HG03558 (cell line): ENCODE measurements around the gene BCAS3.

Experiments
- ATAC-seq: cut with Tn5 transposase; IDR thresholded peaks from one replicate; pipeline ENCODE4 v1.9.1; 2021; ENCODE audit warnings: moderate number of reproducible peaks; ENCODE audit not compliant: unreplicated experiment; ENCODE audit errors: extremely low read depth

BCAS3 gene

DNA sequence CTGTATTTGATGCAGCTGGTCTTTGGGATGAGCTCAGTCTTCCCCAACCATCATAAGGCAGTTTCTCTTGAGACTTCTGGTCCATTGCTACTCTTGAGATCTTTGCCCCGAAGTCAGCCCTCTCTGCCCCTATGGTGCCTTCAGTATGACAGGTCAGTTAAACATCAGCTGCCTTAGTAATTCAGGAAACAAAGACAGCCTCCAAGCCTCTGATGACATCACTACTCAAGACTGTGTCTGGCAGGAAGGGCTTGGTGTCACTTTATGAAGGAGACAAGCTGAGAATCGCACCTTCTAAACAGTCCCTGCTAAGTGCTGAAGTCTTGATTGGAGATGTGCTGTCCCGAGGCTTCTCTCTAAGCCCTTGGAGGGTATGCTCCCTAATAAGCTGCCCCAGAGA lies 617.1 kb downstream of the BCAS3 start:
- ATAC-seq: no peak

DNA sequence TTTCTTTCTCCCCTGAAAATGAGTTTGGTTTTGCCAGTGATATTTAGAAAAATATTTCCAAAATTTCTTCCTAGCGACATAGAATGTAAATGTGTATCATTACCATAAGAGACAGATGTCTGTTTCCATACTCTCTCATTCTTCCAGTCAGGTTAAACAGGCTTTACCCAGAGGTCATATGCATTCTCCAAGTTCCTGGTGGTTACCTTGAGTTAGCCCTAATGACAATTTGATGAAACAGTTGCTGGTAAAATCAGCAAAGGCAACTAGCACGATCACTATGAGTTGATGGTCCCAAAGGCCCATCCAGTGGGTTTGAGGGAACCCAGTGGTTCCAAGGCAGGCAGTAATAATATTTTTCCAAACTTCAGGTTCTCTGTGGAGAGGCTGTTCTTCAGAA lies 618.4 kb downstream of the BCAS3 start:
- ATAC-seq: no peak

DNA sequence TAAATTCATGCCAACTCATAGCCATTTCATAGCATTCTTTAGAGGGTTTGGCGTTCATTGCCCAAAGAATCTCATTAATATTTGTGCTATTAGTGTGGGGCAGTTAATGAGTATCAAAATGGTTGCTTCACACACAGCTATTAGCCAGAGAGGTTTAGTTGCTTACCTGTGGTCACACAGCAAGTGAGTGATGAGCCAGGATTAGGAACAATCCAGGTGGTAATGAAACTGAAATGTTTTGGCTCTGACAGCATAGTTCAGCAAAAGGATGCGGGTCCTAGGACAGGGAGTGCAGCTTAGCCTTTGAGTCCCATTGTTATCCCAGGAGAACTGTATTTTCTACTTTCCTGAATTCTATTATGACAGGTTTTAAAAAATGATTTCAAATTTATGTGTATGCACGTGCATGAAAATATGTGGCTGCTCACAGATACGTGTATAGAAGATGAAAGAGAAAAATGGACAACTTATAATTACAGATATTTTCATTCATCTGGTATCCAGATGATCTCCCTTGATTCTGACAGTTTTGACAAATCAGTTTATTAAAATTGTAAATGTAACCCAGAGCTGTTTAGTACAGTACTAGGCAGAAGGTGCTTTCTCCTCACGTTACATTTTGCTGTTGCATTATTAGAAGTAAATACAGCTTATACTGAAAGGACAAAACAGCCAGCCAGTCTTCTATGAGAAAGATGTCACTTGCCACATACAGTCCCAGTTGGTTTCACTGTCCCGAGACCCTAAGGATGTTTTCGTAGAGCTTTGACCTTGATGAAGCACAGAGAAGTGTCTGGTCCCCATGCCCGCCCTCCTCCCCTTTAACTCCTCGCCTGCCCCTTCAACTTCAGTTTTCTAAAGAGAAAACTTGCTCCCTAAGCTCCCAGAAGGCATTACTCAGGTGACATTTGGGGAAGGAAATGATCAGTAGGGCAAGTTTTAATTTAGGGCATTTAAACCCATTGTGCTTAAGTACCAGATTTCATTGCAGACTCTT lies 622.2 kb downstream of the BCAS3 start:
- no peak for ATAC-seq

DNA sequence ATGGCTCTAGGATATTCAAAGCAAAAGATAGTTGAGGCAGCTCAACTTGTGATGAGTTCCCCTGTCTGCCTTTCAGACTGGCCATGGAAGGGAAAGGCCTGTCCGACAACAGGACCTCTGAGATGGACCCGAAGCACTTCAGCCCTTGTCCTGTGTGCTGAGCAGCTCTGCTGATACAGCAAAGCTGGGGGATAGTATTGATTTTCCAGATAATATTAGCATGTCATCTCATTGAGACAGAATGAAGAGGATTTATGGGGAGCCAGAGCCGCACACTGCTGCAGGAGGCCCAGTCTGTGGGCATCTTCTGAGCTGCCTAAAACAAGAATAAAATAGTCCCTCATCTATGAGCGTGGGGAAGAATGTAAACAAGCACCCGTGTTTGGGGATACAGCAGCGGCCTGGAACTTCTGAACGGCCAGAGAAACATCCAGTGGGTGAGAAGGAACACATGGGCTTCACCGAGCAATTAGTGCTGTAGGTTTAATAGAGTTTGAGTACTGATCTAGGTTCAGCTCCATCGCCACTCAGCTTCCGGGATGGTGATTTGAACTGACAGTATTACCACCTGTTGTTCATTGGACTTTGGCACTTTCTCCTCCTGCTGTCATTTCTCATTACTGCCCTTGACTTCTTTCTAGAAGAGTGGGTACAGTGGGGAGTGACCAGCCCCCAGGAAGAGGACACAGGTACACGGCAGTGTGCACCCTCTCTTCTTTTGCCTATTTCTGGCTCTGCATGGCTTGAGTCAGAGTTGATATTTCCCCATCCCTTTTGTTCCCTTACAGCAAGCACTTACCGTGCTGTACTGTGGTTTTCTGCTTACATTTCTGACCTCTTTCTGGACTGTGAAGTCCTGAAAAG lies 625.5 kb downstream of the BCAS3 start:
- ATAC-seq: no peak

DNA sequence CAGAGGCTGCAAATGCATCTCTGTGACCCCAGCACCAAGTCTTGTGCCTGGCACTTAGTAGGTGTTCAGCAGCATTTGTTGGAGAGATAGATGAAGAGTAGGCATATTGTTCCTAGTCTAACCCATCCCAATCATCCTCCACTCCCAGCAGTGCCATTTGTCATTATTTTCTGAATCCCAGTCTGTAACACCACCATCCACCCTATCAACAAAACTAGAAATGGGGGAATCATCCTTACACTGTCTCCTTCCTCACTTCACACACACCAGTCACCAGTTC lies 626.1 kb downstream of the BCAS3 start:
- ATAC-seq: no peak

DNA sequence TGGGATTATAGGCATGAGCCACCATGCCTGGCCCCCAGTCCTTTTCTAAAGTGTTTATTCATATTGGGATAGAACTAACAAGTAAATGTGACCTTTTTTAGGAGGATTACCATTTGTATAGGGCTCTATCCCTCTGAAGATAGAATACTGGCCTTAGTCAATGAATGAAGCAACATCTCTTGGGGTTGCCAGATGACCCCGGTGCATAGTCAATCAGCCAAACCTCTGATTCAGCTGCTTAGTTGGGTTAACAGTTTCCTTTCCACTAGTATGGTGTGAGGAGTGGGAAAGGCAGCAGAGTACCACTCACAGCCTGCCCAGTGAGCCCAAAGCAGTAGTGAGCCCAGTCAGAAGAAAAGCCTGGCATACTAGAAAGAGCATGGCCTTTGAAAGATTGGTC lies 627.4 kb downstream of the BCAS3 start:
- no peak for ATAC-seq

DNA sequence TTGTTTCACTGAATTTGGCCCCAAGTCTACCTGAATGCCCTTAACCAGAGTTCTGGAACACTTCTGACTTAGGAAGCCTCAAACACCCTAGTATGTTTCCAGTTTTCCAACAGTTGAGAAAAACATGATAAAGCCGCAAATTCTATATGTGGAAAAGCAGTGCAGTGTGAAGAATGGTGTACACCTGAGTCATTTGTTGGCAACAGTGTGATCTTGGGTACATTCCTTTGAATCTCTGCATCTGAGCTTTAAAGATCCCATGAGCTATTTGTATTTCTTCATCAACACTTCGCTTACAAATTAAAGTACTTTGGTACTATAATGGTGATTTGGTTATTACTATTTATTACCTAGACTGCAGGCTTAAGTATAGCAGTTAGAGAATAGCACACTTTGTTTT lies 628.4 kb downstream of the BCAS3 start:
- ATAC-seq: no peak

DNA sequence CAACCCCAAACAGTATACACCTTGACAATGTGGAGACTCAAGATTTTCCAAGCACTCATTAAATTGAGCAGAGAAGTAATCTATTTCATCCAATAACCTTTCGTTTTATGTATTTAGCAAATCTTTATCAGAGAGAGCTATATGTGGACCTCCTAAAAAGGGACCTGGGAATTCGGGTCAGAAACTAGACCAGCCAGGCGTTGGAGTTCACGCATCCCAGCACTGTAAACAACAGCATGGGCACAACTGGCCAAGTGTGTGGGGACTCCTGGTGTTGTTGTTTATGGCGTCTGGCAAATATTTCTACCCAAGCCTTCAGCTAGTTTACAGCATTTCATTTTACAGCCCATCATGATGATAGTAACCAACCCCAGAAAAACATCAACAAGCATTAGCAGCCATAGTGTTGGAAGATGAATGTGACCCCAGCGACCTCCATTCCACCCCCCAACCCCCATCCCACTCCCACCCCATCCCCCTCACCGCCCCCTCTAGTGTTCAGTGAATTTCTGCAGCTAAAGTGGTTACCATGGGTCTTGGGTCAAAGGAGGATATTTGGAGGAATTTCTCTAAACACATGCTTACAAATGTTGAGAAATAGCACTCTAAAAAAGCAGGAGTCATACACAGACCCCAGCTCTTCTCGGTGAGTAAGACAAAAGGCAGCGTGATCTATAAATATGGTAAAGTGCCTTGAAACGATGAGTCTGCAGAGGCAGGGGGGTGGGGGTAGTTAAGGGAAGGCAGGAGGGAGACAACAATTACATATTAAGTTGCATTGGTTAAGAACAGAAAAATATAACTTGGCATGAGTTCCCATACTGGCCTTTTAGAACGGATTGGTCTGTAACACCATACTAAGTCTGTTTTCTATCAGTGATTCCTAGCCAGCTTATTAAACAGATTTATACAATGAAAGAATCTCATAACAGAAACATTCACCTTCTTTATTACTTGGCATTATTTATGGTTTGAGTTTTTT lies 630.5 kb downstream of the BCAS3 start:
- no peak for ATAC-seq

DNA sequence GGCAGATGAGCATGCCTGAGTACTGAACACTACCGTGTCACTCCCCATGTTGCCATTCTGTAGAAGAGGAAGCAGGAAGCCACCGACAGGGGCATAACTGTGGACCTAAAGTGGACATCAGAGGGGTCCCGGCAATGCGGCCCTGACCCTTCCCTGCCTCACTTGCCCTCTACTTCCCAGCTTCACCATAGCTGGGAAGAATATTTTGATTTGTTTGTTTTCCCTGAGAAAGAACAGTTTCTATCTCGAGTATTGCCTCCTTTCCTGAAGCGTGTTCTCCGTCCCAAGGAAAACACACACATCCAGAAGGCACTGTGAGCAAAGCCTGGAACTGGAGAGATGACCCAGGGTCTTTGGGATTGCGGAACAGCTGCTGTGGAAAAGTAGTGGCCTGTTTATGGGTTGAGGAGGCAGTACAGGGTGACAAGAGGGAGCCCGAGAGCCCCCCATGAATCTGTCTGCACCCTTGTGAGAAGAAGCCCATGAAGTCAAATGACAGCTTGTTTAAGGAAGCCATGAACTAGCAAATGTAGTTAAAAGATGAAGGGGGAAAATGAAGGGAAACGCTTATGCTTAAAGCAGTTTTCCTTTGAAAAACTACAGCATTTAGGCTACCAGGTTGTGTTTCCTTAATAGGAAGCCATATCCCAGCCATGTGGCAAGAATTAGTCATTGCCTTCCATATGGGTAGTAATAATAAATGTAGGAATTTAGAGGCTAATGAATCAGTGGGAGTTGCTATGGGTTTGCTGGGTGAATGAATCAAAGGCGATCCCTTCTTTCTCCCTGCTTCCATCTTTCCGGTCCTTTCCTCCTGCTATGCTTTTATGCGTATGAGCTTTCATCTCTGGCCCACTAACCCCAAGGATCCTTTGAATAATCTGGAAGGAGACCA lies 632.0 kb downstream of the BCAS3 start:
- no peak for ATAC-seq

DNA sequence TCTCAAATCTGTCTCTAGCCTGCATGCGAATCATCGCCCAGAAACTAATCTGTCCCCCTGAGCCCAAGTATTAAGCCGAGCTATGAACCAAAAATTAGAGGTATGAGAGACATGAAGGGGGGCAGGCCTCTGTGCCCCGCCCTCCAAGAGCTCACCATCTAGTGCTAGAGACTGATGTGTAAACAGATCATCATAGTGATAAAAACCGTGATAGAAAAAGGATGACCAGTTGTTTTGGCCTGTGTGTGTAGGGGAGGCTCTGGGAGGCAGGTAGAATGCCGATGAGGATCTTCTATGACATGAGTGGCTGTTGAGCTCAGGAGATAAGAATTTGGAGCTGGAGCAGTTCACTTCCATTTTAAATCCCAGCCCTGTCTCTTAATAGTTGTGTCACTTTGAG lies 632.9 kb downstream of the BCAS3 start:
- no peak for ATAC-seq

DNA sequence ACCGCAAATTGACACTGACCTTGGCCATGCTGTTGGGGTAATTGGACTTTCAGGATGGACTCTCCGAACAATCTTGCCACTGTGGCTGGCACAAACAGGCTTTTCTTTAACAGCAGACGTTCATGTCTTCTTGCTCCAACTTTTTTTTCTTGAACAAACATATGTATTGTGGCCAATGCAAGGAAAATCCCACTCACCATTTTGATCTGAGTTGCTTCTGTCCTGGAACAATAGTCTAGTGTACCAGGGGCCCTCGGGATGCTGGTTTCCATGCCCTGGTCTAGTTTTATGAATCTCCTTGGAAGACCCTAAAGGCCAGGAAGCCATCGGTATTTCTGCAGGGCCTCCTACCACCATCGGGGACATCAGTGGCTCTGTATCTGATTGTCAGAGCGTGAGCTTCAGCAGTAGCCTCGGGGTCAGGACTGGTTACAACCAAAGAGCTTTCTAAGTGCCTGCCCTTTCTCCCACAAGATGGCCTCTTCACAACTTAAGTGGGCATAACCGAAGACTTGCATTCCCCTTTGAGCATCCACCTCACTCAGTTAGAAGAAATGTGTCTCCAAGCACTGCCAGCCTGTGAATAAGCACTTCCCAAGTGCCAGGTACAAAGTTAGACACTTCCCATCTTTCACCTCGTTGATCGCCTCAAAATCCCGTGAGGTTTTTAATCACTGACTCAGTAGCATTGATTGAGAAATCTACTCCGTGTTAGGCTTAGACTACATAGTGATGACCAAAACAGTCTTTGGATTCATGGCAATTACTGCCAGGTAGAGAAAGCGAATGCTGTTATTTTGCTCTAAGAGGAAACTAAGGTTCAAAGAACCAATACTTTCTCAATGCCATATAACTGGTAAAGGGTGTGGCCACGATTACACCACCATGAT lies 635.0 kb downstream of the BCAS3 start:
- no peak for ATAC-seq

DNA sequence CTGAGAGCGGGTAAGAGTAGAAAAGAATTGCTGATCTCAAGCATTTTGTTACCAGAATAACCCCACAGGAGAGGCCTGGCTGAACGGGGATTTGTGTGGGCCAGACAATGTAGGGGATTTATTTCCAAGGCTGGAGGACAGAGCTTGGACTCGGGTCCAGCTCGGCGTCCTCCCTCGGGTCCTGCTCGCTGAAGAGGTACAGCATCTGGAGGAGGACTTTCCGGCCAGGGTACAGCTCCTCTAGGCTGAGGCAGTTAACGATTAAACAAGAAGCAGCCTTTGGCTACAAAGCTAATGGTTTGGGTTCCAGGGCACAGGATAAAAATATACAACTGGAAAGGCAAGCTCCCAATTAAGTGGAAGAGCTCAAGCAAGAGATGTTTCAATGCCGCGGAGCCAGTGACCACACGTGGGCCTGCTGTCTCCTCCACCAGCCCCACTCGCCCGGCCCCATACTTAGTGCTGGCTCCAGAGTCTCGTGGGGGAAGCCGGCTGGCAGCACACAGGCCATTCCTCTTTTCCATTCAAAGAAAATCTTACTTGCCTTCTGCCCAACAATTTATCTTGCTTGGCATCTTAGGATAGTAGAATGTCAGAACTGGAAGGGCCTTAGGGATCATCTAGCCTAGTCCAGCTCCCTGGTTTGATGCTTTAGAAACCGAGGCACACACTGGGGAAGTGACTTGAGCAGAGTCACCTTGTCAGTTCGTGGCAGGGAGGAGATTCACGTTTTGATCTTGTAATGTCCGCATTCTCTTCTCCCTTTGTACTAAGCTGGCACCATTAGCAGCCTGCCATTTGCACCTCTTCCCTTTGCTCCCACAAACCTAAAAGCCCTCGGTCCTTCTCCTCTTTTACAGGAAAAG lies 636.0 kb downstream of the BCAS3 start:
- ATAC-seq: no peak

DNA sequence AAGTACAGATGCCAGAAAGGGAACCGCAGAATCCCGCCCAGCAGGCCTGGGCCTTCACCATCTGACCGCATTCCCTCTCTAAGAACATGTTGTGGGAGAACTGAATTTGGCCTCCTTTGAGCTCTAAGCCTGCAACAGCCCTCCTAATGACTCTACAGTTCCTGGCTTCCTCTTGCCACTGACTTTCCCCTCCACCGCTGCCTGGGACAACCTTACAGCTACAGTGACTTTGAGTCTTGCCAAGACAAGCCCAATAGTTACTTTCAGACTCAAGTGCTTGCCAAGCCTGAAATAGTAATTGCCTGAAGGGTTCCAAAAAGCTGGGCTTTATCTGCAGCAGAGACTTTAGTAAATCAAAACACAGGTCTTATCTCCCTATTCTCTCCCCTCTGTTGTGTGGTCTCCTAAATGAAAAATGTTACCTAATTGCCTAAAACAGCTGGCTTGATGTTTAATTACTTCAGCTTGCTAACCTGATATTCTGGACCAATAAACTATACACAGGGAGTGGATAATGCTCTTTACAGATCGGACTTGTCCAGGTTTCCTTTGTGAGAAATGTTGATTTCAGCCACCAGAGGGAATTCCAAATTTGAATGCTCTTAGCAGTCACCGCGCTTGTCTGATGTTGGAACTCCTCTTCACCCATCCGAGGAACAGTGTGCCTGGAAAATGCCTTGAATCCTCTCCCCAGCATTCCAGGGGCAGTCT lies 636.9 kb downstream of the BCAS3 start:
- no peak for ATAC-seq

DNA sequence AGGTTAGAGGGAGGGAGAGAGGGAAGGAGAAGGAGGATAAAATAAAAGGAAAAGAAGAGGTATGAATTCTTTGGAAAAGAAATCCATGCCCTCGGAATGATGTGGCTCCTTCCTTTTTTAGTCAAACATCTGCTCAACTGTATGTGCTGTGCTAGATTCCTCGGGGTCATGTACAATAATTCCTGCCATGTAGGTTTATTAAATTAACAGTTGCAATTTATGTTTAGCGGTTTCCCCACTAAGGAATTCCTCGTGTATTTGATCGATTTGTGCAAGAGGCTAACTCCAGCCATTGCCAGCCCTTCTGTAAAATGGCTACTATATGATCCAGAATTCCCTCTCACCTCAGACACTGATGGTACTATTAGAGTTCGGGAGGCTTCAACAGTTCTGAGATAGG lies 639.0 kb downstream of the BCAS3 start:
- ATAC-seq: no peak

DNA sequence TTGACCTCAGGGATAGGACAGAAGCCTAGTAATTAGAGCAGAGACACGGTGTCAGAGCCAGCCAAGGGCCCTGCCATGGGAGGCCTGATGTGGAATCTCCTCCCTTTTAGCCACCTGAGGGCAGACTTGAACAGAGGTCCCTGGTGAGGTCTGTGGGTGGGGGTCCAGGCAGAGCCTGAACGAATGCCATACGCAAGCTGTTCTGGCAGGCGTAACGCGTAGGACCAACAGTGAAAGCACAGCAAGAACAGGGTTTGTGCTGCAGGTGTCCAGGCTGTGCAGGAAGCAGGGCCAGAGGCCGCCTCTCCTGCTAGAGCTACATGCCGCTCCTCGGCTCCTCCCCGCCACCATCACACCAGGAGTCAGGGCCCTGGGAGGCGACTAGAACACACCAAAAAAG lies 640.1 kb downstream of the BCAS3 start:
- no peak for ATAC-seq

DNA sequence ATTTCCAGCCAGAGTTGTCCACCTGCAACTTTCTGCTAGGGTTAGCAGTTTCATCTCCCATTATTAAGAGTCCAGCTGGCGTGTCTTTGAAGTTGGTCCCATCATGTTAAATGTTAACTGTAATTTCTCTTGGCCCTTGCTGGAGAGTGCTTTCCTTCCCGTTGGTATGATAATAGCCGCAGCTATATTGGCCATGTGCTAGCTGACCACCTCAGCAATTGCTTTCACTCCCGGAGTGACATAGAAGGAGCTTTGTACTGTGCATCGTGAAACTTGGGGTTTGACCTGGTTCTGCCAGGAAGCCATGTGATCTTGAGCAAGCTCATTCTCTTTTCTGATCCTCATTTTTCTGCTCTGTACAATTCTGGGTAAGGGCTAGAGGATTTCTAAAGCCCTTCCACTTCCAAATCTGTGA lies 641.0 kb downstream of the BCAS3 start:
- no peak for ATAC-seq

DNA sequence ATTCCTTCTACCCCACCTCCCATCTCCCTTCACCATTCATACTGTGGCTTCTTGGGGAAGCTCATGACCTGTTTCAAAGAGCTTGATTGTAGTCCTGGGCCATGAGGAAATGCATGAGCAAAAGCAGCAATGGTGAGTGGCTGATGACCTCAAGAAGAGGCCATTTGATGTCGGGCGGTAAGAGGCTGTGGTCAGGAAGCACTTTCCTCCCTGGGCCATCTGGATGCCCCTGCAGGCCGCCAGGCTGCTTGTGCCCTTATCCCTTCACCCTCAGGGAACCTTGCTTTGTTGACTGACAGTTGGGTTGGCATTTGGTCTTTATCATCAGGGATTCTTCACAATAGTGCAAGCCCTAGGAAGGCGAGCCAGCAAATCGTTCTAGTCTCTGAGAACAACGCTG lies 643.7 kb downstream of the BCAS3 start:
- ATAC-seq: no peak
